Ramos (cell line): Measurements from ENCODE around the gene NIM1K.
"Not testable (repeated sequence)": the region's sequence is repeated elsewhere in the genome, so short reads cannot be mapped to it uniquely, and the experiment has no call there.

Source experiments
- in situ Hi-C: fragments of 300-500 bp; cut with MboI; formaldehyde crosslinking; loops from one replicate; pipeline ENCODE4 v1.14.3; 2022; ENCODE audit warnings: low sequenced_read_pairs; ENCODE audit not compliant: unreplicated experiment

Gene NIM1K

GRCh38 chr5:43225649-43226245, 33.7 kb downstream of the NIM1K start:
- in situ Hi-C loops, result loop anchor here (25.0 kb wide), 1 partner anchor 162 kb away; no protein-coding TSS in a partner anchor

- in situ Hi-C loops, result loop anchor here (25.0 kb wide), 1 partner anchor 160 kb away; no protein-coding TSS in a partner anchor
Observed at GRCh38 chr5:43227655-43228054, 35.6 kb downstream of the NIM1K start.

GRCh38 chr5:43230707-43231106, 38.7 kb downstream of the NIM1K start:
- in situ Hi-C loops, result loop anchor here (25.0 kb wide), 1 partner anchor 157 kb away; no protein-coding TSS in a partner anchor

GRCh38 chr5:43231977-43232376, 40.0 kb downstream of the NIM1K start:
- in situ Hi-C loops, result loop anchor here (25.0 kb wide), 1 partner anchor 155 kb away; no protein-coding TSS in a partner anchor

GRCh38 chr5:43232943-43233833, 41.2 kb downstream of the NIM1K start:
- in situ Hi-C loops, result loop anchor here (25.0 kb wide), 1 partner anchor 154 kb away; no protein-coding TSS in a partner anchor

- in situ Hi-C loops, result loop anchor here (25.0 kb wide), 1 partner anchor 153 kb away; no protein-coding TSS in a partner anchor
Observed at GRCh38 chr5:43233946-43234345, 41.9 kb downstream of the NIM1K start.

GRCh38 chr5:43236653-43237355, 44.8 kb downstream of the NIM1K start:
- in situ Hi-C loops, result loop anchor here (25.0 kb wide), 1 partner anchor 150 kb away; no protein-coding TSS in a partner anchor

GRCh38 chr5:43242196-43242595, 50.2 kb downstream of the NIM1K start:
- in situ Hi-C loops, result loop anchor here (25.0 kb wide), 1 partner anchor 145 kb away; no protein-coding TSS in a partner anchor

- in situ Hi-C loops, result loop anchor here (25.0 kb wide), 1 partner anchor 144 kb away; no protein-coding TSS in a partner anchor
Observed at GRCh38 chr5:43243270-43243669, 51.2 kb downstream of the NIM1K start.

GRCh38 chr5:43244823-43245565, 53.0 kb downstream of the NIM1K start:
- in situ Hi-C loops, result loop anchor here (25.0 kb wide), 1 partner anchor 142 kb away; no protein-coding TSS in a partner anchor

GRCh38 chr5:43245724-43246385, 53.8 kb downstream of the NIM1K start:
- in situ Hi-C loops, result loop anchor here (25.0 kb wide), 1 partner anchor 141 kb away; no protein-coding TSS in a partner anchor

- in situ Hi-C loops, result no loop called here
Observed at GRCh38 chr5:43251754-43252153, 59.7 kb downstream of the NIM1K start.

- in situ Hi-C loops, result no loop called here
Observed at GRCh38 chr5:43255704-43256103, 63.7 kb downstream of the NIM1K start.

- in situ Hi-C loops, result no loop called here
Observed at GRCh38 chr5:43256261-43256966, 64.4 kb downstream of the NIM1K start.

GRCh38 chr5:43258116-43258515, 66.1 kb downstream of the NIM1K start:
- in situ Hi-C loops, result no loop called here

GRCh38 chr5:43262269-43262668, 70.2 kb downstream of the NIM1K start:
- in situ Hi-C loops, result not testable (repeated sequence)

- in situ Hi-C loops, result no loop called here
Observed at GRCh38 chr5:43268188-43268820, 76.3 kb downstream of the NIM1K start.

GRCh38 chr5:43270645-43271044, 78.6 kb downstream of the NIM1K start:
- in situ Hi-C loops, result no loop called here
